Rectal smooth muscle tissue (tissue), 1 donor: ENCODE data around the gene SLIT1.

Source experiments
- H3K27ac ChIP-seq: one replicate; pipeline ENCODE4 v1.7.0; 2013; ENCODE audit warnings: low read depth, low read length, inconsistent platforms
- H3K27me3 ChIP-seq: one replicate; pipeline ENCODE4 v1.7.0; 2013; ENCODE audit warnings: low read length; ENCODE audit not compliant: control insufficient read depth, insufficient read depth
- H3K36me3 ChIP-seq: one replicate; pipeline ENCODE4 v1.7.0; 2013; ENCODE audit warnings: low read length; ENCODE audit not compliant: control insufficient read depth, insufficient read depth
- H3K4me1 ChIP-seq: one replicate; pipeline ENCODE4 v1.7.0; 2013; ENCODE audit warnings: low read length; ENCODE audit not compliant: control insufficient read depth, insufficient read depth
- H3K4me3 ChIP-seq: one replicate; pipeline ENCODE4 v1.7.0; 2013; ENCODE audit warnings: low read length
- H3K9ac ChIP-seq: one replicate; pipeline ENCODE4 v1.7.0; 2013; ENCODE audit warnings: low read length

SLIT1 gene

DNA sequence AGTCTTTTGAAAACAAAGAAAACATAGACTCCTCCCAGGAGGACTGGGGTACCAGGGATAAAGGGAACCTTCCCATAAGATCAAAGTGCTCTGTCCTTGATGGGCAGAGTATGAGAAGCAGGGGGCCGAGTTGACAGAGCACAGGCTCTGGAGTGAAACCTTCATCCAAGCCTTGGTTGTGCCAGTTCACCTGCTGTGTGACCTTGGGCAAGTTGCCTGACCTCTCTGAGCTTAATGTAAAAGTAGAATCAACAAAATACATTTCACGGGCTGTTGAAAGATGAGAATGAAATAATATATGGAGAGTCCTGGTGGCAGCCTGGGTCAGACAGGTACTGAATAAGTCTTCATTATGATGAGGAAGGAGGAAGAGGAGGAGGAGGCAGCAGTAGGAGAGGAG lies 69.9 kb downstream of the SLIT1 start:
- H3K36me3 ChIP-seq, result no peaks in the 10 kb centered on the region
- no peaks in the 10 kb centered on the region for H3K27me3 ChIP-seq
- H3K4me3 ChIP-seq, result no peak overlapping the region
- no peak overlapping the region for H3K9ac ChIP-seq
- H3K4me1 ChIP-seq, result no peaks in the 10 kb centered on the region
- no peak overlapping the region for H3K27ac ChIP-seq

- H3K27me3 ChIP-seq, result no peaks in the 10 kb centered on the region
- no peak overlapping the region for H3K9ac ChIP-seq
- no peaks in the 10 kb centered on the region for H3K36me3 ChIP-seq
- H3K4me1 ChIP-seq, result no peaks in the 10 kb centered on the region
- no peak overlapping the region for H3K4me3 ChIP-seq
- H3K27ac ChIP-seq, result no peak overlapping the region
Observed at GRCh38 chr10:97111615-97112014, 74.1 kb downstream of the SLIT1 start.

GRCh38 chr10:97109547-97109946 lies 76.2 kb downstream of the SLIT1 start:
- H3K4me3 ChIP-seq, result no peak overlapping the region
- H3K9ac ChIP-seq, result no peak overlapping the region
- no peaks in the 10 kb centered on the region for H3K27me3 ChIP-seq
- H3K36me3 ChIP-seq, result no peaks in the 10 kb centered on the region
- H3K27ac ChIP-seq, result no peak overlapping the region
- no peaks in the 10 kb centered on the region for H3K4me1 ChIP-seq

GRCh38 chr10:97107551-97107950 lies 78.2 kb downstream of the SLIT1 start:
- Histone ChIP-seq H3K27me3 (no peaks in the 10 kb centered on the region), H3K27ac (no peak overlapping the region), H3K9ac (no peak overlapping the region), H3K4me1 (no peaks in the 10 kb centered on the region), H3K36me3 (no peaks in the 10 kb centered on the region), H3K4me3 (no peak overlapping the region)

DNA sequence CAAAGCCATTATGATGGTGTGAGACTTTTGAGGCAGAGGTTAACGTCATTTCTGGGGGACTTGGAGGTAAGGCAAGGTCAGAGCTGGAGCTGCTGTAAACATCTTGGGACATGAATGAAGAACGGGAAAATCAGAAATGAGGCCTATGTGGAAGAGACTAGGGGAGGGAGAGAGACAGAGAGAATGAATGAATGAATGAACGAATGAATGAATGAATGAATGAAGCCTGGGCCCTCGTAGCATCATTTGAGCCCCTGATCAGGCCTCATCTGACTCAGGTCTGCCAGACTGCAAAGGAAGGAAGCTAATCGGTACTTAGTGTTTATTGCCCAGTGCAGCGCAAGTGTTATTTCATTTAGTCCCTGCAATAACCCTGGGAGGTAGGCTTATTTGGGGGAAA lies 79.6 kb downstream of the SLIT1 start:
- no peaks in the 10 kb centered on the region for H3K4me1 ChIP-seq
- H3K27me3 ChIP-seq, result no peaks in the 10 kb centered on the region
- H3K4me3 ChIP-seq, result no peak overlapping the region
- H3K9ac ChIP-seq, result no peak overlapping the region
- H3K36me3 ChIP-seq, result no peaks in the 10 kb centered on the region
- H3K27ac ChIP-seq, result no peak overlapping the region

DNA sequence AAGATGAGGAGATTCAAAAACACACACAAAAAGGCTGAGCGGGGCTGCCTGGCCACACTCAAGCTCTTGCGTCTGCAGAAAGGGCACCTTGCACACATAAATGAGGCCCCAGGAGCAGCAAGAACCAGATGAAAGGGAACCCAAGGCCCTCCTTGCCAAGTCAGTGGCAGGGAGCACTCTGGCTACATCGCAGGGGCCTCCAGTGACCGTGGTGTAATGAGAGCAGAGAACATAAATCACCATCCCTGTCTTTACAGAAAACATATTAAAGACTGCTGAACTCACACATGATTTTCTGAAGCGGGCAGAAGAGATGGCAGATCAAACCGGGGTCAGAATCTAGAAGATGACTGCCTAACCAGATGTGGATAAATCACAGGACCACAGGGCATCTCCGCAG lies 80.5 kb downstream of the SLIT1 start:
- H3K27ac ChIP-seq, result no peak overlapping the region
- H3K27me3 ChIP-seq, result no peaks in the 10 kb centered on the region
- H3K4me1 ChIP-seq, result no peaks in the 10 kb centered on the region
- H3K9ac ChIP-seq, result no peak overlapping the region
- no peaks in the 10 kb centered on the region for H3K36me3 ChIP-seq
- H3K4me3 ChIP-seq, result no peak overlapping the region

- Histone ChIP-seq H3K27ac (no peak overlapping the region), H3K9ac (no peak overlapping the region), H3K36me3 (no peaks in the 10 kb centered on the region), H3K4me3 (no peak overlapping the region), H3K4me1 (no peaks in the 10 kb centered on the region), H3K27me3 (no peaks in the 10 kb centered on the region)
Observed at GRCh38 chr10:97103316-97104080, 82.3 kb downstream of the SLIT1 start.

- Histone ChIP-seq H3K27ac (no peak overlapping the region), H3K36me3 (no peaks in the 10 kb centered on the region), H3K9ac (no peak overlapping the region), H3K4me1 (no peaks in the 10 kb centered on the region), H3K27me3 (no peaks in the 10 kb centered on the region), H3K4me3 (no peak overlapping the region)
Observed at GRCh38 chr10:97102441-97102840, 83.3 kb downstream of the SLIT1 start.

DNA sequence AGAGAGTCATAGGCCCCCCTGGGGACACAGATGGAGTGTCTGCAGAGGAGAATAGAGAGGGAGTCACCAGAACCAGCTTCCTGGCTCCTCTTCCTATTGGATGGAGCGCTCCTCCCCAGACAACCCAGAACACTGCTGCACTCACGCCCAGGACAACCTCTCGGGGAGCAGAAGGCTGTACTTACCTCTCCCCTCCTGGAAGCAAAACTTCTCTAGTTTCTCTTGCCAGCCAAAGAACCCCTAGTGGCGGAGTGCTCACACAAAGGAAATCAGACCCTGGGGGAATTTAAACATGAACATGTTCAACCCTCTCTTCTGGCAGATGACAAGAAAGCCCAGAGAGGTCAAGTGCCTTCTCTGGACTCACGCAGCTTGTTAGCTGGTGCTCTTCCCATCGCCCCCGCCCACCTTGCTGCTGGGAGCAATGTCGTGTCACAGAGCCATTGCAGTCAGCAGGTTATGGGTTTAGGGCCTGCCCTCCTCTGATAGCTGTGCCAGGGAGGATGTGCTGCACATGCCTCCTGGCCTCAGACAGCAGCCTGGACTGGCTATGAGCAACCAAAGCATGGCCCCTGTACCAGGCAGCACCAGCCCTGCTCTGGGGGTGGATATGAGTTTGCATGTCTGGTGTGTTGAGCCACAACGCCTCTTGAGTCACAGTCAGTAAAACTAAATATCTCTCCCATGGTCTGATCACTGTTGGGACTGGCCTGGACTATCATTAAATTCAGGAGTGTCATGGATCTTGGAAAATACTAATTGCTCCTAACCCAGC lies 84.4 kb downstream of the SLIT1 start:
- no peaks in the 10 kb centered on the region for H3K36me3 ChIP-seq
- no peak overlapping the region for H3K27ac ChIP-seq
- no peak overlapping the region for H3K4me3 ChIP-seq
- no peaks in the 10 kb centered on the region for H3K27me3 ChIP-seq
- H3K4me1 ChIP-seq, result no peaks in the 10 kb centered on the region
- H3K9ac ChIP-seq, result no peak overlapping the region

DNA sequence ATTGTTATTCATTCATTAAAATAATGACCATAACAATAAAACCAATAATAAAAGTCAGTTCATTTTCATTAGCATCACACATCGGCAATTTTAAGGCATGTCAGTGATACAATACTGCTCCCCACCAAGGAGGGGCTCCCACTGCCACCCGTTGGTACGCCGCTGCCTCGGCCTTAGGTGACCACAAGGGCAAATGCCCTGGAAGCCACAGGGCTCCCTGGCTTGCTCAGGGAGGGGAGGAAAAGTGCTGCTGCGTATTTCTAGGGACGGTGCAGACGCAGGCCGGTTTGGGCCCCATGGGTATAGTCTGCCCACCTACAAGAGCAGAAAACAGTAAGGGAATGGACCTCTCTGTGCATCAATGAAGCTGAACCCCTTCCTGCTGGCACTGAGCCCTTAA lies 85.1 kb downstream of the SLIT1 start:
- no peaks in the 10 kb centered on the region for H3K27me3 ChIP-seq
- H3K36me3 ChIP-seq, result no peaks in the 10 kb centered on the region
- no peaks in the 10 kb centered on the region for H3K4me1 ChIP-seq
- H3K27ac ChIP-seq, result no peak overlapping the region
- H3K4me3 ChIP-seq, result no peak overlapping the region
- no peak overlapping the region for H3K9ac ChIP-seq

- H3K27me3 ChIP-seq, result no peaks in the 10 kb centered on the region
- H3K9ac ChIP-seq, result no peak overlapping the region
- no peaks in the 10 kb centered on the region for H3K4me1 ChIP-seq
- no peak overlapping the region for H3K27ac ChIP-seq
- no peaks in the 10 kb centered on the region for H3K36me3 ChIP-seq
- no peak overlapping the region for H3K4me3 ChIP-seq
Observed at GRCh38 chr10:97099868-97100267, 85.9 kb downstream of the SLIT1 start.

DNA sequence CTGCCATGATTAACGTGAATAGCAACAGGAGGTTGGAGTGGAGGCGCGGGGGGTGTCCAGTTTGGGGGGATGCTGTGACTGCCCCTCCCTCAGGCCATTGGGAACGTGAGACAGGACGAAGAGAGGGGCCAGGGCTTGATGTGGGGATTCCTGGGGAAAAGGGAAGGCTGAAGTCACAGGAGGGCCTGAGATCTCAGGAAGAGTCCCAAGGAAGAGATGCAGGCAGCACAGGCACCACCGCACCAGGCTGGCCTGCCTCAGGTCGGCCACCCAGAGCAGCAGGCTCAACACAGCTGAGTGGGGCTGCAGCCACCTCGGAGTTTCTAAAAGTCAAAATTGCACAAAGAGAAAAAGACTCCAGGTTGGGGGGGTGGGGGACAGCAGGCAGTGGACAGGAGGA lies 86.7 kb downstream of the SLIT1 start:
- Histone ChIP-seq H3K9ac (no peak overlapping the region), H3K27me3 (no peaks in the 10 kb centered on the region), H3K36me3 (no peaks in the 10 kb centered on the region), H3K4me1 (no peaks in the 10 kb centered on the region), H3K27ac (no peak overlapping the region), H3K4me3 (no peak overlapping the region)

GRCh38 chr10:97097084-97097433 lies 88.7 kb downstream of the SLIT1 start:
- Histone ChIP-seq H3K36me3 (no peaks in the 10 kb centered on the region), H3K4me3 (no peak overlapping the region), H3K27me3 (no peaks in the 10 kb centered on the region), H3K9ac (no peak overlapping the region), H3K4me1 (no peaks in the 10 kb centered on the region), H3K27ac (no peak overlapping the region)
